ENCODE data around the gene THAP7.

The THAP7 gene

GRCh38 chr22:20980523-20980922 is 21.4 kb downstream of the THAP7 start:
- Histone ChIP-seq H3K4me2 (ENCODE audit: insufficient read depth, low read length) (peak overlapping the region; percentile 92), H2AFZ (ENCODE audit: low read depth, low read length) (no peak overlapping the region), H3K27me3 (ENCODE audit: insufficient read depth, low read length, poor library complexity) (no peaks in the 10 kb centered on the region), H3K27ac (ENCODE audit: low read length) (peak overlapping the region; percentile 94; the same call in 1 of the 2 replicates), H3K4me1 (ENCODE audit: insufficient read depth, low read length) (peaks cover 30% of the 10 kb centered on the region), H3K9me3 (ENCODE audit: insufficient read depth, low read length, severe bottlenecking) (peaks cover 5% of the 10 kb centered on the region), H3K79me2 (ENCODE audit: insufficient read depth, low read length) (peaks cover 34% of the 10 kb centered on the region), H3K9ac (ENCODE audit: low read depth, low read length) (peak overlapping the region; percentile 88; the same call in 1 of the 2 replicates), H4K20me1 (ENCODE audit: insufficient read depth, low read length) (no peaks in the 10 kb centered on the region; the same call in 1 of the 2 replicates), H3K36me3 (ENCODE audit: insufficient read depth, low read length) (peaks cover 17% of the 10 kb centered on the region), H3K4me3 (ENCODE audit: low read depth in 1 of 2, low read length in 2 of 2) (peak overlapping the region in 1 of 2 experiments; percentile 88; a peak in 1 of 4 replicates)
- TF ChIP-seq, protein P1, sequence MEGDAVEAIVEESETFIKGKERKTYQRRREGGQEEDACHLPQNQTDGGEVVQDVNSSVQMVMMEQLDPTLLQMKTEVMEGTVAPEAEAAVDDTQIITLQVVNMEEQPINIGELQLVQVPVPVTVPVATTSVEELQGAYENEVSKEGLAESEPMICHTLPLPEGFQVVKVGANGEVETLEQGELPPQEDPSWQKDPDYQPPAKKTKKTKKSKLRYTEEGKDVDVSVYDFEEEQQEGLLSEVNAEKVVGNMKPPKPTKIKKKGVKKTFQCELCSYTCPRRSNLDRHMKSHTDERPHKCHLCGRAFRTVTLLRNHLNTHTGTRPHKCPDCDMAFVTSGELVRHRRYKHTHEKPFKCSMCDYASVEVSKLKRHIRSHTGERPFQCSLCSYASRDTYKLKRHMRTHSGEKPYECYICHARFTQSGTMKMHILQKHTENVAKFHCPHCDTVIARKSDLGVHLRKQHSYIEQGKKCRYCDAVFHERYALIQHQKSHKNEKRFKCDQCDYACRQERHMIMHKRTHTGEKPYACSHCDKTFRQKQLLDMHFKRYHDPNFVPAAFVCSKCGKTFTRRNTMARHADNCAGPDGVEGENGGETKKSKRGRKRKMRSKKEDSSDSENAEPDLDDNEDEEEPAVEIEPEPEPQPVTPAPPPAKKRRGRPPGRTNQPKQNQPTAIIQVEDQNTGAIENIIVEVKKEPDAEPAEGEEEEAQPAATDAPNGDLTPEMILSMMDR (IDR thresholded peaks at IDR 0.05; ENCODE audit: borderline replicate concordance, extremely low read depth, low read length, poor library complexity, severe bottlenecking), result no peak
- TF ChIP-seq EZH2 (IDR thresholded peaks at IDR 0.05; ENCODE audit: borderline replicate concordance, low read depth, low read length, severe bottlenecking), result no peak
- no peak for ATAC-seq (ENCODE audit: insufficient read depth, low read depth)
- DNase-seq, result no peak

DNA sequence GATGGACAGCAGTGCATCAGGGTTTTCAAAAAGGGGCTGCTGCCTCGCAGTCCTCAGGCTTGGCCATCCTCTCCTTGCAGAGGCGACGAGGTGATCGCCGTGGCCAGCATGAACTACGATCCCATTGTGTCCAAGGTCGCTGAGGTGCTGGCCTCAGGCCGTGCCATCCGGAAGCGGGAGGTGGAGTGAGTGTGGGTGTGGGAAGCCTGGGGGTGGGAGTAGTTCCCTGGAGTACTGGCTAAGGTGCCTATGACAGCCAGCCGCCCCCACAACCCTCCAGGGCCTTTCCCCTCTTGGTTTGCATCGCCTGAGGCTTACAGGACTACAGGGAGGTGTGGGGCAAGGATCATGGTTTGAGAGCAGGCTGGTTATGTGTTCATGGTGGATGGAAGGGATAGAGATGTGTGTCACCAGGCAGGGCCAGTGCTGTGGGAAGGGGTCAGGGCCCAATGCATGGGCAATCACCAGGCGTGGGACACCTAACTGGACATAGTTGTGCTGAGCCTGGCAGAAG is 21.9 kb downstream of the THAP7 start:
- no peak overlapping the region for H3K4me2 ChIP-seq (ENCODE audit: insufficient read depth, low read length)
- H4K20me1 ChIP-seq (ENCODE audit: insufficient read depth, low read length), result no peaks in the 10 kb centered on the region; the same call in 1 of the 2 replicates
- peaks cover 34% of the 10 kb centered on the region for H3K79me2 ChIP-seq (ENCODE audit: insufficient read depth, low read length)
- H3K9ac ChIP-seq (ENCODE audit: low read depth, low read length), result no peak overlapping the region
- no peak overlapping the region for H3K4me3 ChIP-seq (ENCODE audit: low read depth in 1 of 2, low read length in 2 of 2)
- peaks cover 5% of the 10 kb centered on the region for H3K9me3 ChIP-seq (ENCODE audit: insufficient read depth, low read length, severe bottlenecking)
- no peak for TF ChIP-seq EZH2 (IDR thresholded peaks at IDR 0.05; ENCODE audit: borderline replicate concordance, low read depth, low read length, severe bottlenecking)
- TF ChIP-seq, protein P1 (IDR thresholded peaks at IDR 0.05; ENCODE audit: borderline replicate concordance, extremely low read depth, low read length, poor library complexity, severe bottlenecking), result no peak
- peaks cover 30% of the 10 kb centered on the region for H3K4me1 ChIP-seq (ENCODE audit: insufficient read depth, low read length)
- H2AFZ ChIP-seq (ENCODE audit: low read depth, low read length), result no peak overlapping the region
- ATAC-seq (ENCODE audit: insufficient read depth, low read depth) (no peak), DNase-seq (no peak)
- no peak overlapping the region for H3K27ac ChIP-seq (ENCODE audit: low read length)
- H3K36me3 ChIP-seq (ENCODE audit: insufficient read depth, low read length), result peaks cover 14% of the 10 kb centered on the region
- H3K27me3 ChIP-seq (ENCODE audit: insufficient read depth, low read length, poor library complexity), result no peaks in the 10 kb centered on the region

DNA sequence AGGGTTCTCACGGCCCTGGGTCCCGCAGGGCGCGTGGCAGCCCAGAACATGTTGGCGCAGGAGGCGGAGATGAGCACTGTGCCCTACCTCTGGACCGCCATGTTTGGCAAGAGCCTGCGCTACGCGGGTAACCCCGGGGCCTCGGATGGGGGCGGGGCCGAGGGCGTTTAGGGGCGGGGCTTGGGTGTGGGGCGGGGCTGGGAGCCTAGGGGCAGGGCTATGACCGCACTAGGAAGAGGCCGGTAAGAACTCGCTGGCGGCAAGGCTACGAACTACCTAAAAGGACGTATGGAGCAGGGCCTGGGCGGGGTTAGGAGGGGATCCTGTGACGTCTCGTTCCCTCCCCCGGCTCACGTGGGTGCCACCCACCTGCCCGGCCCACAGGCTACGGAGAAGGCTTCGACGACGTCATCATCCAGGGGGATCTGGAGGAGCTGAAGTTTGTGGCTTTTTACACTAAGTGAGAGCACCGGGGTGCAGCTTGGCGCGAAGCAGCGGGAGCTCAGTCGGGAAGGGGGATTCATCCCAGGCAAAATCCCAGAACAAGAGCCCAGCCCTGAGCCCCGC is 22.6 kb downstream of the THAP7 start:
- Histone ChIP-seq H3K36me3 (ENCODE audit: insufficient read depth, low read length) (peaks cover 10% of the 10 kb centered on the region), H3K27ac (ENCODE audit: low read length) (no peak overlapping the region), H3K4me1 (ENCODE audit: insufficient read depth, low read length) (peaks cover 30% of the 10 kb centered on the region), H3K27me3 (ENCODE audit: insufficient read depth, low read length, poor library complexity) (no peaks in the 10 kb centered on the region), H3K9me3 (ENCODE audit: insufficient read depth, low read length, severe bottlenecking) (peaks cover 5% of the 10 kb centered on the region), H3K79me2 (ENCODE audit: insufficient read depth, low read length) (peaks cover 34% of the 10 kb centered on the region), H3K4me2 (ENCODE audit: insufficient read depth, low read length) (no peak overlapping the region), H2AFZ (ENCODE audit: low read depth, low read length) (no peak overlapping the region), H4K20me1 (ENCODE audit: insufficient read depth, low read length) (no peaks in the 10 kb centered on the region; the same call in 1 of the 2 replicates), H3K9ac (ENCODE audit: low read depth, low read length) (no peak overlapping the region), H3K4me3 (ENCODE audit: low read depth in 1 of 2, low read length in 2 of 2) (no peak overlapping the region)
- DNase-seq, result no peak
- ATAC-seq (ENCODE audit: insufficient read depth, low read depth), result no peak
- TF ChIP-seq, protein P1 (IDR thresholded peaks at IDR 0.05; ENCODE audit: borderline replicate concordance, extremely low read depth, low read length, poor library complexity, severe bottlenecking), result no peak
- TF ChIP-seq EZH2 (IDR thresholded peaks at IDR 0.05; ENCODE audit: borderline replicate concordance, low read depth, low read length, severe bottlenecking), result no peak

Data from DND-41 (cell line).